ENCODE measurements around the gene TAS2R1. TPM values are rescaled to one million over a fixed set of nuclear protein-coding genes. Genes with fewer than 3 reads are reported as not detected.

The TAS2R1 gene, protein sequence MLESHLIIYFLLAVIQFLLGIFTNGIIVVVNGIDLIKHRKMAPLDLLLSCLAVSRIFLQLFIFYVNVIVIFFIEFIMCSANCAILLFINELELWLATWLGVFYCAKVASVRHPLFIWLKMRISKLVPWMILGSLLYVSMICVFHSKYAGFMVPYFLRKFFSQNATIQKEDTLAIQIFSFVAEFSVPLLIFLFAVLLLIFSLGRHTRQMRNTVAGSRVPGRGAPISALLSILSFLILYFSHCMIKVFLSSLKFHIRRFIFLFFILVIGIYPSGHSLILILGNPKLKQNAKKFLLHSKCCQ
- not detected in 2 replicates for total RNA-seq (2014; rRNA removed; shearing (Covaris generic))
- not detected in 2 replicates for polyA plus RNA-seq (2015; cell fraction: cytosol; rRNA removed)
- not detected in 2 replicates for polyA plus RNA-seq (2015; cell fraction: nucleus; rRNA removed)

DNA sequence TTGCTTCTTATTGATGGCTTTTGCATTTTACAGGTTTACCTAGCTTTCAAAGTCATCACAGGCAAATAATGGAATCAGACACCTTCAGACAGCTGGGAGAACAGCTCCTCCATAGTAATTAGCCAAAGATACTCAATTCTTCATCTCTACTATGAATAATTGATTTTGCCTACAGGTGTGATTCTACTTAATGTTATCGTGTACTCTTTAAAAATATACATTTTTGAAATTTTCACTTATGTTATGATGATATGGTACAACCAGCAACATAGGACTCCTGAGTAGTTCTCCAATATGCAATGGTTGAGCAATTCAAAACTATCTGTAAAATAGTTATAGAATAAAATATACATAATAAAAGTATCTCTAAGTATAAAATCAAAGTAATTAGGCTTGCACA is at the start of gene TAS2R1:
TSS of gene TAS2R1 (minus strand) at position 101 of the 400 bp plus-strand sequence. CDS start 319 bp downstream, outside the sequence.
- no peak for DNase-seq (ENCODE audit: low read depth)

DNA sequence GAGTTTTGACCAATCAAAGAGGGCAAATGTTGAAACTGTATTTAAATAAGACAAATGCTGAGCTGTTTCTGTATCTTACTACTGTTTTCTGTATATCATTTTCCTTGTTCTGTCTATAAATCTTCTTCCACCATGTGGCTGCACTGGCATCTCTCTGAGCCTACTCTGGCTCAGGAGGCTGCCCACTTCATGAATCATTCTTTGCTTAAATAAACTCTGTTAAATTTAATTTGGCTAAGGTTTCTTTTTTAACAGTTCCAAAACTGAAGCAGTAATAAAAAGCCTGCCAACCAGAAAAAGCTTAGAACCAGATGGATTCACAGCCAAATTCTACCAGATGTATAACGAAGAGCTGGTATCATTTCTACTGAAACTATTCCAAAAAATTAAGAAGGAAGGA is 40.2 kb upstream of the TAS2R1 start:
- no peak for DNase-seq (ENCODE audit: low read depth)

DNA sequence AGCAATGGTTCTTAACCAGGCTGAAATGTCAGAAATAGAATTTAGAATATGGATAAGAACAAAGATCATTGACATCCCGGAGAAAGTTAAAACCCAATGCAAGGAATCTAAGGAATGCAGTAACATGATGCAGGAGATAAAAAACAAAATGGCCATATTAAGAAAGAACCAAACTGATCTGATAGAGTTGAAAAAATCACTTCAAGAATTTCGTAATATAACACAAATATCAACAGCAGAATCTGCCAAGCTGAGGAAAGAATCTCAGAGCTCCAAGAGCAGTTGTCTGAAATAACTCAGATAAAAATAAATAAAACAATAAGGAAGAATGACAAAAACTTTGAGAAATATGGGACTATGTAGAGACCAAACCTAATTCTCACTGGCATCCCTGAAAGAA is 37.8 kb upstream of the TAS2R1 start:
- no peak for DNase-seq (ENCODE audit: low read depth)

DNA sequence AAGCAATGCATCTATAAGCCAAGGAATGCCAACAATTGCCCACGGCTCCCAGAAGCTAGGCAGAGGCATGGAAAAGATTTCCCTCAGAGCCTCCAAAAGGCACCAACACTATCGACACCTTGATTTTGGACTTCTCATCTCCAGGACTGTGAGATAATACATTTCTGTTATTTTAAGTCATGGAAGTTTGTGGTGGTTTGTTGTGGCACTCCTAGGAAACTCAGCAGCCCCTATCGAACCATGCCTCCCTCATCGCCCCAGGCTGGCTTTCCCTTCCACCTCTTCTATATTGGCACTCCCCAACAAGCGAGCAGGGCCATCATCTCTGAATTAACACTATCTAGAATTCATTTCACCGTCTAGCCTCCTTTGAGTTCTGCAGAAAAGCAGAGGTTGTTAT is 33.7 kb upstream of the TAS2R1 start:
- no peak for DNase-seq (ENCODE audit: low read depth)

DNA sequence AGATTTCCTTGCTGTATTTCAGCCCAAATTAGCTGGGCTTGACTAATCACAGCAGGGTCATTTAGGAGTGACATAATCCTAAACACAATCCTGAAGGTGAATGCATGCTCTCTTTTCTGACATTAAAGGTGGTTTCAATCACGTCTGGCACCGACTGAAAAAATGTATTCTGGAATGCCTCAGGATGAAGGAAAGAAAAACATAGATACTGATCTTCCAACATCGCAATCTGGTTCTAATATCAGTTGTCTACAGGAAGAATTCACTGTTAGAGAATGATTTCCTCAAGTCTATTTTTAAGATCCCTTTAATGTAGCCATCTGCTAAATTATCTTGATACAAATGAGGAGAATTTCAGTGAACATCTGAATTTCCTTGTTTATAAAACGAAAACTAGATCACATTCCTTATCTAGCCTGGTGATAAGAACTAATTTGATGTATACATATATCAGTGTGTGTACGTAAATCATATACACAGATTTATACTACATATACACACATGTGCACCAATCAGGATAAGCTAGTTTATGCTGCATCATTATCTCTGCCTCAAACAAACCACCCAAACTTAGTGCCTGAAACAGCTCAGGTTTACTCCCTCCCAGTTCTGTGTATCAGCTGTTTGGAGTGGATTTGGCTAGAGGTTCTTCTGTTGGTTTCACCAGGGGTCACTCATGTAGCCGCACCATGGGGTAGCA is 31.3 kb upstream of the TAS2R1 start:
- no peak for DNase-seq (ENCODE audit: low read depth)

DNA sequence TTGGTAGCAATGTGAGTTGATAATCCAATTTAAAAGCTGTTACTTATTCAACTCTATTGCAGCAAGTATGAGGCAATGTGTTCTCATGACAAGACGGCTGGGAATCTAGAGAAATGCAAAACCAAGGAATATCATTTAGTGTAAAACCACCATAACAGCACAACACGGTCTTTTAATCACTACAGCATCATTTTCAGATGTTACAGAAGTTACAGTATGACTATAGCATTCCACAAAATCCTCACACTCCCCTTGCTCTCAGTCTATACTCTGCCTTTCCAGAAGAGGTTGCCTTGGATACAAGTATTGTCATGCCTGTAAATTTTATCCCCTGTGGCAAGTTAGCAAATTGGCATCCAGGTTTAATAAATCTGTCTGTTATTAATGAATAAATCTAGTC is 28.6 kb upstream of the TAS2R1 start:
- no peak for DNase-seq (ENCODE audit: low read depth)

DNA sequence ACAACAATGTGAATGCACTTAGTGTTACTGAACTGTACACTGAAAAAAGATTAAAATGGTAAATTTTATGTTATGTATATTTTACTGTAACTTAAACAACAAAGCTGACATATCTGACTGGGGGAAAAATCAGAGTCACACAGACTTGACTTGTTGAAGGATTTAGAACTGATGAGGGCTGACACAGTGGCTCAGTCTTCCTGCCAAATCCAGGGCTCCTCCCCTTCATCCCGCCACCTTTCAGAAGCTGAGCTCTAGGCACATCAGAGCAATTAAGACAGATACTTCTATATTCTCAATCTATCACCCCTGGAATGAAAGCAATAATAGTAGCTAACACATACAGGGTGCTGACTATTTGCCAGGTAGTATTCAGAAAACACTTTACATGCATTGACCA is 27.7 kb upstream of the TAS2R1 start:
- DNase-seq (ENCODE audit: low read depth), result no peak

DNA sequence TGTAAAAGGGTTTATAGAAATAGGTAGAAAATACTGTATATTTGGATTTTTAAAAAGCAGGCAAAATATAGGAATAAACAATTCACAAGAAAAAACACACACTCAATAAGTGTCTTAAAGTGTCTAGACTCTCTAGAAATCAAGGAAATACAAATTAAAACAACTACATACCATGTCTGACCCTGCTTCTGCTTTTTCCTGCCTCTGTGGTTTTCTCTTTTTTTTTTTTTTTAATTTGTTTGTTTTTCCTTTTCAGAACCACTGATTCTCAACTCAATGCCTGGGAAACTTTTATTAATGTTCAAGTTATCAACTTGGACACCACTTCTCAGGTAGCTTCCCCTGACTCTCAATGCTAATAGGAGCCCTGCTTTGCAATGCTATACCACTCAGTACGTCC is 25.5 kb upstream of the TAS2R1 start:
- DNase-seq (ENCODE audit: low read depth), result no peak

DNA sequence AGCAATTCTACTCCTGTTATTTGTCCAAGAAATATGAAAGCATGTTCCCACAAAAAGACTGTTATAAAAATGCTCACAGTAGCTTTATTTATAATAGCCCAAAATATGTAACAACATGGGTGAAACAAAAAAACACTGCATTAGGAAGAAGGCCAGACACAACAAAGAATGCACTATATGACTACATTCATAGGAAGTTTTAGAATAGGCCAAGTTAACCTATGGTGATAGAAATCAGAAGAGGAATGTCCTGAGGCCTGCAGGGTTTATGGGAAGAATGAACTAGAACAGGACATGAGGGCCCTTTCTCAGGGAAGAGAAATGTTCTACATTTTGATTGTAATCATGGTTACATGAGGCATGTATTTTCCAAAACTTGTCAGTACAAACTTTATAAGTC is 24.7 kb upstream of the TAS2R1 start:
- no peak for DNase-seq (ENCODE audit: low read depth)

DNA sequence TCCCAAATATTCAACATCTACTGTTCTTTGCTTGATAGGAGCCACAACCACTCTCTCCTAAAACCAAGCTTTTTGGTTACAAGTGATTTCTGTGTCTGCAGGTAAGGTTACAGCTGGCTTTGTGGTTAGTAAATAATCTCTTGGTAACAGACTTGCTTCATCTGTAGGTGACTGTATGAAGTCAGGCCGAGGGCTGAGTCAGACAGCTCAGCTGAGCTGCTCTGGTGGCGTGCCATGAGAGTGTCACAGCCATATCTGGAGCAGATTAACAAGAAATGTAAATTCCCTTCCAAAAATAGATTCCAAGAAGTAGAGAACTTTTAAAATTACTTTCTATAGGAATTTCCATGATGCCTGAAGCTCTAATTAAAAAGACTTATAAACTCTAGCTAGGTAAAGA is 23.7 kb upstream of the TAS2R1 start:
- DNase-seq (ENCODE audit: low read depth), result peak; percentile 78

DNA sequence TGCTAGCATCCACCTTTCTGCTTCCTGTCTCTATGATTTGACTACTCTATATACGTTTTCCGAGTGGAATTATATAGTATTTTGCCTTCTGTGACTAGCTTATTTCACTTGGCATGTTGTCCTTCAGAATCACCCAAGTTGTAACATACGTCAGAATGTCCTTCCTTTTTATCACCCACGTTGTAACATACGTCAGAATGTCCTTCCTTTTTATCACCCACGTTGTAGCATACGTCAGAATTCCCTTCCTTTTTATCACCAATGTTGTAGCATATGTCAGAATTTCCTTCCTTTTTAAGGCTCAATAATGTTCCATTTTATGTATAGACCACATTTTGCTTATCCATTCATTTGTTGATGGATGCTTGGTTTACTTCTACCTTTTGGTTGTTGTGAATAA is 22.9 kb upstream of the TAS2R1 start:
- no peak for DNase-seq (ENCODE audit: low read depth)

DNA sequence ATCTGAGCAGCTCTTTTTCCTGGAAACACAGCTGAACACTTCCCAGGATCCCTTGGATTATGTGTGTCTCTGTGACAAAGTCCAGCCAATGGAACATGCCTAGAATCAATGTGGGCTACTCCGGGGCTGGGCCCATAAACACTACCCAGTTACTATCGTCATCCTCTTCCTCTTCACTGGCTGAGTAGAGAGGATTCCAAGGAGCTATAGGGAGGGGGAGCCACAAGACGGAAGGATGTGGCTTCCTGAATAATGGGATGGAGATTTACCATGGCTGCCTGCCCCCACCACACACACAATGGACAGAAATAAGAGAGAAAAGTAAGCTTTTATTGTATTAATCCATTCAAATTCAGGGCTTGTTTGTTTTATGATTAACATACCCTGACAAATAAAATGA is 22.1 kb upstream of the TAS2R1 start:
- peak; percentile 80 for DNase-seq (ENCODE audit: low read depth)

DNA sequence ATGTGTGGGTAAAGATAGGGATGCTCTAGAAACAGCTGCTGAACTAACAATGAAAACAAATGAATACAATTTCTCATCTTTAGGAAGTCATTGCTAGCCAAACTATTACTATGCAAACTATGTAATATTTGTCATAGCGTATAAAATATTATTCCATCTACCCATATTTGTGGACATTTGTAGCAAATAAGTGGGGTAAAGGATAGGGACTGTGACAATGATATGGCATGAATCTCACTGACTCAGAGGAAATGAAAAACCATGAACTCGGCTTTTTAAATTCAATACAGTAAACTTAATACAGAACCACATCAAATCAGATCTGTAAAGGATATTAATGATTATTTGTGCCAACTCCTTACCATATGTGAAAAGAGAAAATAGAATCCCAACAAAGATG is 16.7 kb upstream of the TAS2R1 start:
- no peak for DNase-seq (ENCODE audit: low read depth)

DNA sequence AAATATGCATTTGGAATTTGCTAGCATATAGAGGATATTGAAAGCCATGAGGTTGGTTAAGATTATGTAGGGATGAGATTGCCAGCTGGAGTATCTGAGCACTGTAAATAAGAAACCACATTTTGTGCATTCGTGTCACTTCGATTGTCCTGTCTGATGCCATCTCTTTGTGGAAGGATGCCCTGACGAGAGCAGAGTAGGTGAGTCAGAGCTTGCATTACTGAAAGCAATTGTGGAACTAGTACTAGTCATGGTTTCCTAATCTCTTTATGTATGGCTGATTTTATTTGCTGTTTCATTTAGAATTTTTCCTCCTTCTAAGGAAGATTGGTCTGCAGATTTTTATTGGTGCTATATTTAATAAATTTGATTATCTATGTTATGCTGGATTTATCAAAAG is 14.5 kb upstream of the TAS2R1 start:
- DNase-seq (ENCODE audit: low read depth), result peak; percentile 51

DNA sequence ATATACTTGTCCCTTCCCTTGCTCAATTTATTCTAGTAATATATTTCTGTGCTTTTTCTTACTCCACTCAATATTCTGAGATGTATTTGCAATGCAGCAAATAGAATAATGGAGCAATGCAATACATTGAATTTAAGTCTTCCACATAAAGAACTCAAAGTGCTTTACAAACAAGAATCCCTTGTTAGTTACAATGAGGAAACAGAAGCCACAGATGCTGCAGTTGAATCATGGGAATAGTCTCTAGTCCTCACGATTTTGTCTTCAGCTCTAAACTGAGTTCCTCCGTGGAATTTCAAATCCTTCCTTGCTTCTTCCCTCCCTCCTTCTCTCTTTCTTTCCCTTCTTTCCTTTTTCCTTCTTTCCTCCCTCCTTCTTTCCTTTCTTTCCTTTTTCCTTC is 12.5 kb upstream of the TAS2R1 start:
- no peak for DNase-seq (ENCODE audit: low read depth)

DNA sequence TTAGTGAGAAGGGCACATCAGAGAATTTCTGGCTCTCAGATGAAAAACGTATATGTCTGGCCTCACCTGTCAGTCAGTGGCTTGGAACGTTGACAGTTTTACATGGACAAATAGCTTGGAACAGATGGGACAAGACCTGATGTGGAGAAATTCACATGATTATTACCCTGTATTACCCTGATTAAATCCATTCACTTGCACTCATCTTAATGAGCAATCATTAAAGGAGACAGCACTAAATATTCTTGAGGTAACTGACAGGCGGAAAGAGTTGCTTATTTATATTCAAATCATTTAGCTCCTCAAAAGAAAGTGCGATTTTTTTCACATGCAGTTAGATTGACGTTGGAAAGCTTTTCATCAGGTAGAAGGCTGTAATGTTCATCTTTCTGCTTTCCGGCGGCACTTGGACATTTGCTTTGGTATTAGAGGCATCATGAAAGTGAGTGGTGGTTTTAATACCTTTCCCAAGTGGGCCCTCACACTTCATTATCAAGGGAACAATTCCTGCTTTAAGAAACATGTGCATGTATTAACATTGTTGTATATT is 11.7 kb upstream of the TAS2R1 start:
- DNase-seq (ENCODE audit: low read depth), result no peak

DNA sequence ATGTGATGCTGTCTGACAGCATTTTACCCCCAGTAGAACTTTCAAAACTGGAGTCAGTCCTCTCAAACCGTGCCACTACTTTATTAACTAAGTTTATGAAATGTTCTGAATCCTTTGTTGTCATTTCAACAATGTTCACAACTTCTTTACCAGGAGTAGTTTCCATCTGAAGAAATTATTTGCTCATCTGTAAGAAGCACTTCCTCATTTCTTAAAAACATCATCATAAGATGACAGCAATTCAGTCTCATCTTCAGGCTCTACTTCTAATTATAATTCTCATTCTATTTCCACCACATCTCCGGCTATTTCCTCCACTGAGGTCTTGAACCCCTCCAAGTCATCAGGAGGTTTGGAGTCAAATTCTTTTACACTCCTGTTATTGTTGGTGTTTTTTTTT is 2.3 kb upstream of the TAS2R1 start:
- DNase-seq (ENCODE audit: low read depth), result no peak

DNA sequence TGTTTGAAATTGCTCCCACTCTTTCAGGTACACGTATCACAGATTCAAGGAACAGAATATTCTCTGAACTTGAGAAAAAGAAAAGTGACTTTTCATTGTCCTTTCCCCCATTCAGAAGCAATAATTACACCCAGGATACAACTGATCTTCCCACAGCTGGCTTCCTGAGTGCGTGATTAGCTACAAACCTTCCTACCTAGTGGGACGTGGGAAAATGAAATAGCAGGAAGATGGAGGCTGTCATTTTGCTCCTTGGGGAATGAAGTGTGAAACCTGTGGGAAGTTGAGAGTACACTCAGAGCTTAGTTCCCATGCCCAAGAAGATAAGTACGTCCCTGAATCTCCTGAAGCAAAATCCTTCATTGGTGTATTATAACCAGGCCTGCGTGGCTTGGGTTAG is 2.6 kb downstream of the TAS2R1 start:
- no peak for DNase-seq (ENCODE audit: low read depth)

DNA sequence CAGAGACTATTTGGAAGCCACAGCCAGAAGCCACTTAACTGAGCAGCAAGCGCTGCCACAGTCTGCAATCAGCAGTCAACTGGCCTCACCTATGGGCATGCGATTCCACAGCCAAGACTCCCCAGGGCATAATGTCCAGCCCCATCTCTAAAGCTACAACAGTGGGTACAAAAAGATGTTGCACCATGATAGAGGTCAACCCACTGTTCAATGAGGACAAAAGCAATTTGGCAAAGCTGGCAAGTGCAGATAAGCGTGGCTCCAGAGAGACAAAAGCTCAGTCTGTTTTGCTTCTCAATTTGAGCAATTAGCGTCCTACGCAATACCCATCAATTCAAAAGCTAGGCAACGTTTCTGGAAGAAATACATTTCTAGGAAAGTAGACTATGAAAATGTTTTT is 3.2 kb downstream of the TAS2R1 start:
- DNase-seq (ENCODE audit: low read depth), result no peak

DNA sequence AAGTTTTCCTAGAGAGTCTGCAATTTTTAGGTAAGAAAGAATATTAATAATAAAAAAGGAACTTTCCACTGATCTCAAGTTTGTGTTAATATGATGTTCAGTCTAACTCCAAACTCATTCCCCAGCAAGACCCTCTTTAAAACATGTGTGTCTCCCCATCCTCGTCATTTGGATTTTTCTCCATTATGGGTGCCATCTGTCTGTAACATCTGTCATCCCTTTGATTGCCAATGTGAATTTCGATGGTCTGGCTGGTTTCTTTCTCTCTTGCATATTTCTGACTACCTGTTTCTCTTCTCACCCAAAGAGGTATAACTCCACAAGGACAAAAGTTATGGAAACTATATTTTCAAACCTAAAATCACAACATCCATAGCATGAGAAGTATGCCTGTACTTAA is 4.4 kb downstream of the TAS2R1 start:
- no peak for DNase-seq (ENCODE audit: low read depth)

DNA sequence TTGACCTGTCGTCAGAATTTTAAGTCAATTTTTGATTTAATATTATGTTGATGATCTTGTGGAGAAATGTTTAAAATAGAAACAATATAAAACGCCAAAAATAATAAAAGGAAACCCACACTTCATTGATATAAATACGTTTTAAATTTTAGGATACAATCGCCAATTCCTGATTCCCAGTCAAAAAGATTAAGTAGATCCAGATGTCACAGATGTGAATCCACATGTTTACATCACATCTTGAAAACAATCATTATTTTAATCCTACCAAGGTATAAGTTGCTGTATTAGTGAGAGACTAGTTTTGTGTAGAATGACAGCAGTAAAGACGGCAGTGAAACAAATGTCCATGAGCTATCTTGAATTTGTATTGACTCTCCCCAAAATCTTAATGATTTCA is 4.9 kb downstream of the TAS2R1 start:
- DNase-seq (ENCODE audit: low read depth), result no peak

DNA sequence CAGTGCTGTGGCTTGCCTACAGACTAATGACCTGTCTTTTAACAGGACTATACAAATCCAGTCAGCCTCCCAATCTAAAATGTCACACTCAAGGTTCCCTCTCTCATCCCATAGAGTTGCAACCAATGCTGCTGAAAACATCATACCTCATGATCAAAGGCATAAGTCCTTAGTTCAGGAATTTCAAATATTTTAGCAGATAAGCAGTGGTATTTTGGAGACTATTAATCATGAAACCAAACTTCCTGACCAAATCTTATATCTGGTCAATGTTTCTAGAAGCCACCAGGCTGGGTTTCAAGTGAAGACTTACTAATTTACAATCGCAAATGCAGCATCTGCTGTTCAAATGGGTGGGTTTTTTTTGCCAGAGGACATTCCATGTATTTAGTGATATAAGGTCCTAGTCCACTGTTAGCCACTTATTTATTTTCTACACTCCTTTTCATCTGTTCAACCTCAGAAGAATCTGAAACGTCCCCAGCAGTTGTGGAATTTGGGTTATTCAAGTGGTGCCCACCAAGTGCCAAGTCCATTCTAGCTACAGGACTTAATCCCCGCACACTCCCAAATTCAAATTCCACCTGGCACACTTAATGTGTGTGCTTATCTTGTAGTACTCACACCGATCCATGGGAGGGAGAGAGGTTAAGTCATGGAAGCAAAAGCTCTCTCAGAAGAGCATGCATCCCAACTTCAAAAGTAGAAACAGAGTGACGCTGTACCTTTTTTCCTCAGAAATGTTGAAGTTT is 5.8 kb downstream of the TAS2R1 start:
- DNase-seq (ENCODE audit: low read depth), result peak; percentile 17
